HG02973 (cell line): Measurements from ENCODE around the gene ABHD16B.
"Not testable (repeated sequence)": the region's sequence is repeated elsewhere in the genome, so short reads cannot be mapped to it uniquely, and the experiment has no call there.

Experiments
- ATAC-seq: cut with Tn5 transposase; IDR thresholded peaks from one replicate; pipeline ENCODE4 v1.9.1; 2021; ENCODE audit warnings: moderate library complexity; ENCODE audit not compliant: unreplicated experiment

ABHD16B gene

GRCh38 chr20:63876489-63877036 is 15.3 kb downstream of the ABHD16B start:
- ATAC-seq, result no peak

GRCh38 chr20:63877755-63878470 is 16.6 kb downstream of the ABHD16B start:
- ATAC-seq, result no peak

- no peak for ATAC-seq
Measured at GRCh38 chr20:63878899-63879663, 17.8 kb downstream of the ABHD16B start.

- ATAC-seq, result not testable (repeated sequence)
Measured at GRCh38 chr20:63880901-63881300, 19.6 kb downstream of the ABHD16B start.

- ATAC-seq, result no peak
Measured at GRCh38 chr20:63881451-63882226, 20.3 kb downstream of the ABHD16B start.

GRCh38 chr20:63882257-63883200 is 21.2 kb downstream of the ABHD16B start:
- no peak for ATAC-seq

- no peak for ATAC-seq
Measured at GRCh38 chr20:63883201-63883593, 21.9 kb downstream of the ABHD16B start.

GRCh38 chr20:63884506-63885263 is 23.4 kb downstream of the ABHD16B start:
- ATAC-seq, result no peak

GRCh38 chr20:63885264-63886053 is 24.2 kb downstream of the ABHD16B start:
- ATAC-seq, result no peak

GRCh38 chr20:63886054-63886419 is 24.7 kb downstream of the ABHD16B start:
- no peak for ATAC-seq

GRCh38 chr20:63886921-63887320 is 25.6 kb downstream of the ABHD16B start:
- no peak for ATAC-seq

GRCh38 chr20:63889241-63890200 is 28.2 kb downstream of the ABHD16B start:
- no peak for ATAC-seq

- no peak for ATAC-seq
Measured at GRCh38 chr20:63890201-63890576, 28.9 kb downstream of the ABHD16B start.

- ATAC-seq, result no peak
Measured at GRCh38 chr20:63890616-63891015, 29.3 kb downstream of the ABHD16B start.

GRCh38 chr20:63891061-63892002 is 30.0 kb downstream of the ABHD16B start:
- no peak for ATAC-seq

- no peak for ATAC-seq
Measured at GRCh38 chr20:63892402-63892801, 31.1 kb downstream of the ABHD16B start.

GRCh38 chr20:63893999-63894357 is 32.7 kb downstream of the ABHD16B start:
- no peak for ATAC-seq
